Prostate gland (tissue), 2 donors: ENCODE measurements around the gene CNPY2. TPM values are rescaled to one million over a fixed set of nuclear protein-coding genes. Genes with fewer than 3 reads are reported as not detected.
A peak's percentile ranks its signal among the peaks of the same experiment; 100 is the strongest.

Experiments used
- DNase-seq: peaks from one replicate; pipeline ENCODE4 v3.0.0-alpha.2; 2019; ENCODE audit warnings: low spot score
- H3K27ac ChIP-seq, 2 donors: fragments of 200-600 bp; sonication (generic); 2 replicates each; pipeline ENCODE4 v1.5.1; 2017 to 2019
- H3K27me3 ChIP-seq: fragments of 200-600 bp; sonication (generic); replicated peaks from 2 replicates; pipeline ENCODE4 v1.5.1; 2019; ENCODE audit not compliant: insufficient read depth
- H3K36me3 ChIP-seq, 2 donors: fragments of 200-600 bp; sonication (generic); 1 replicate in 1 of 2; 2 replicates in 1 of 2; pipeline versions ENCODE4 v1.5.1 to v1.8.1; 2017 to 2019
- H3K4me1 ChIP-seq: fragments of 200-600 bp; sonication (generic); replicated peaks from 2 replicates; pipeline ENCODE4 v1.5.1; 2019
- H3K4me3 ChIP-seq, 2 donors: fragments of 200-600 bp; sonication (generic); 2 replicates each; pipeline ENCODE4 v1.5.1; 2017 to 2019
- H3K9me3 ChIP-seq: fragments of 200-600 bp; sonication (generic); 2 replicates; pipeline ENCODE4 v1.5.1; 2017
- POLR2A ChIP-seq: fragments of 450-650 bp; IDR thresholded peaks from one replicate; pipeline ENCODE4 v1.6.1; 2016; ENCODE audit warnings: antibody characterized with exemption, mild to moderate bottlenecking
- POLR2AphosphoS5 ChIP-seq: sonication (generic); formaldehyde crosslinking; IDR thresholded peaks from one replicate; pipeline ENCODE4 v1.6.1; 2017; ENCODE audit warnings: antibody characterized with exemption
- WGBS: methylation state at CpG from one replicate; pipeline ENCODE4 v1.1.5; 2018; 5-methylcytosine and 5-hydroxymethylcytosine counted together
- intact Hi-C: fragments of 100-400 bp; cut with DNase I; formaldehyde crosslinking; loops from one replicate; pipeline ENCODE4 v1.14.2; 2022
- total RNA-seq, 2 donors: library from RNA; depleted of rRNA; stranded (reverse); fragments of >200 nt; gene quantifications; one replicate each; pipeline ENCODE4 v1.1.0, GENCODE V29; 2016
- TF ChIP-seq, protein P1 (sequence below), 4 experiments: fragments of 200-600 bp in 2 of 4; fragments of 450-650 bp in 2 of 4; sonication (generic) in 2 of 4; IDR thresholded peaks; 1 replicate in 3 of 4; 2 replicates in 1 of 4; pipeline ENCODE4 v1.5.1; 2016 to 2019; ENCODE audit warnings: antibody characterized with exemption in 4 of 4, mild to moderate bottlenecking in 2 of 4, moderate library complexity in 2 of 4

Gene CNPY2
- total RNA-seq, 2 donors from 2014 or later = 97.7 to 101 TPM

DNA sequence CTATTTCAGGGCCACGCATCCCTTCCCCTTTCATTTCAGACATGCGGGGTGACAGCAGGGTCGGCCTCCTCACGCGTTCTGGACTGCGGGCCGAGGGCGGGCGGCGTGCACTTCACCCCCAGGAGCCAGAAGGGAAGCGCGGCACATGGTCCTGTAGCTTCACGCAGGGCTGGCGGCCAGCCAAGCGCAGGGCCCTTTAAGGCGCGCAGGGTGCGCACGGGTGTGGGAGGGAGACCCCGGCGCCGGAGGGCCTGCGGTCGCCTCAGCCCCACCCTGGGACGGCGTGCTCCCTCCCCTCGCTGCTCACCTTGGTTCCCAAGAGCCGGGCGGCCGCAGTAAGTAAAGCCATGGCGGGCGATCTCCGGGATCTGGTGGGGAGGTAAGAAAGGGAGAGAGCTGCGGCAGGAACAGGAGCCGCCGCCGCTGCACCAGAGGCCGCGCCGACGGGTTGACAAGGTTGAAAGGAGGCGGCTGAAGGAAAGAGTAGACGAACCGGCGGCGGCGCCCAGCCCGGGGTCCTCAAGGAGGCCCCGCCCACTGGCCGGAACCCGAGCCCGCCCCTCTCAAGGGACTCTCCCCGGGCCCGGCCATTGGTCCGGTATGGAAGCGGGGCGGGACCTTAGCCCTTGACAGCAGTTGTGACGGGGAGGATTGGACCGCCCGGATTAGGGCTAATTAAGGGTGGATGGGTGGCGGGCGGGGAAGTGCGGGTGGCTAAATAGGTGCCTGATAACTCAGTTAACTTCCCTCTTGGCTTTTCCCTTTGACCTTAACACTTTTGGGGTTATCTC lies 15.7 kb downstream of the CNPY2 start, which contains the start of gene CS:
Gene CS, minus strand, starts transcription at position 478 of the 791 bp plus-strand sequence. Its CDS starts 129 bp downstream, at position 349.
- H3K9me3 ChIP-seq = no peaks in the 10 kb centered on the region
- TF ChIP-seq POLR2AphosphoS5 (peak; percentile 95), POLR2A (peak; percentile 62)
- TF ChIP-seq, protein P1, sequence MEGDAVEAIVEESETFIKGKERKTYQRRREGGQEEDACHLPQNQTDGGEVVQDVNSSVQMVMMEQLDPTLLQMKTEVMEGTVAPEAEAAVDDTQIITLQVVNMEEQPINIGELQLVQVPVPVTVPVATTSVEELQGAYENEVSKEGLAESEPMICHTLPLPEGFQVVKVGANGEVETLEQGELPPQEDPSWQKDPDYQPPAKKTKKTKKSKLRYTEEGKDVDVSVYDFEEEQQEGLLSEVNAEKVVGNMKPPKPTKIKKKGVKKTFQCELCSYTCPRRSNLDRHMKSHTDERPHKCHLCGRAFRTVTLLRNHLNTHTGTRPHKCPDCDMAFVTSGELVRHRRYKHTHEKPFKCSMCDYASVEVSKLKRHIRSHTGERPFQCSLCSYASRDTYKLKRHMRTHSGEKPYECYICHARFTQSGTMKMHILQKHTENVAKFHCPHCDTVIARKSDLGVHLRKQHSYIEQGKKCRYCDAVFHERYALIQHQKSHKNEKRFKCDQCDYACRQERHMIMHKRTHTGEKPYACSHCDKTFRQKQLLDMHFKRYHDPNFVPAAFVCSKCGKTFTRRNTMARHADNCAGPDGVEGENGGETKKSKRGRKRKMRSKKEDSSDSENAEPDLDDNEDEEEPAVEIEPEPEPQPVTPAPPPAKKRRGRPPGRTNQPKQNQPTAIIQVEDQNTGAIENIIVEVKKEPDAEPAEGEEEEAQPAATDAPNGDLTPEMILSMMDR (IDR thresholded peaks at IDR 0.05) = no peak
- H3K36me3 ChIP-seq = no peaks in the 10 kb centered on the region
- under 1% methylated on average over 63 of the region's 63 CpGs for WGBS
- peaks cover 15% of the 10 kb centered on the region for H3K4me1 ChIP-seq
- H3K27ac ChIP-seq = peak within 1 kb of the TSS; percentile 92 to 95
- DNase-seq = peak; percentile 99
- peak within 1 kb of the TSS; percentile 86 to 91 for H3K4me3 ChIP-seq
- no peaks in the 10 kb centered on the region for H3K27me3 ChIP-seq
- intact Hi-C loops = no loop called here

DNA sequence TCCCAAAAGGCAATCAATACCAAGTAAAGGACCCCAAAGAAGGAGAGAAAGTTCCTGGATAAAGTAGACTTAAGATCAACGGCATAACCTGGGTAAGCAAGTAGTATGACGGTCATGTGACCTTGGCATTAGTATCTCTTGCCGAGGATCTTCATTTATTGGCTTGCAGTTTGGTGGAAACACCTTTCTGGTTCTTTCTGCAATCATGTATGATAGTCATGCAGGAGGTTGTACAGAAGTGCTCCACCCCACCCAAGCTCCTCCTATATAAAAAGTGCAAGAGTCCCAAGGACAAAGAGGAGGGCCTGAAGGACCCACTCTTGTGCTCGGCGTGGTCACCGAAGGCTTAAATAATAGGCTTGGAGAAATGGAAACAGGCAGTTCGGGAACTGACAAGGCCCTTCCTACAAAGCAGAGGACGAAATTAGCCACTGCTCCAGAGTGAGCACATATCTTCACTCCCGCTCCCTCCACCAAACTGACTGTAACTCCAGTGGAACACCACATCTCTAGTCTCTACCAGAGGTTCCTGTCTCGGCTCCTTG lies 16.4 kb downstream of the CNPY2 start:
- WGBS = 1% methylated on average over 10 of the region's 10 CpGs
- intact Hi-C loops = no loop called here
- DNase-seq = peak; percentile 7

GRCh38 chr12:56298828-56299227 lies 17.0 kb downstream of the CNPY2 start:
- Histone ChIP-seq H3K27me3 (no peaks in the 10 kb centered on the region), H3K9me3 (no peaks in the 10 kb centered on the region), H3K4me3 (peak overlapping the region; percentile 86 to 91), H3K36me3 (no peaks in the 10 kb centered on the region), H3K27ac (peak overlapping the region; percentile 92 to 95), H3K4me1 (peaks cover 15% of the 10 kb centered on the region)
- 79% methylated on average over 5 of the region's 5 CpGs for WGBS
- no peak for DNase-seq
- TF ChIP-seq POLR2AphosphoS5 = no peak
- no peak for TF ChIP-seq POLR2A
- TF ChIP-seq, protein P1 (IDR thresholded peaks at IDR 0.05) = no peak
- intact Hi-C loops = no loop called here

More for the DNA sequence above, 16.4 kb downstream of the CNPY2 start:
- peak overlapping the region; percentile 92 to 95 for H3K27ac ChIP-seq
- H3K9me3 ChIP-seq = no peaks in the 10 kb centered on the region
- peak overlapping the region; percentile 86 to 91 for H3K4me3 ChIP-seq
- H3K36me3 ChIP-seq = no peaks in the 10 kb centered on the region
- H3K4me1 ChIP-seq = peaks cover 15% of the 10 kb centered on the region
- TF ChIP-seq POLR2AphosphoS5 (no peak), POLR2A (no peak)
- TF ChIP-seq, protein P1 (IDR thresholded peaks at IDR 0.05) = no peak
- H3K27me3 ChIP-seq = no peaks in the 10 kb centered on the region

DNA sequence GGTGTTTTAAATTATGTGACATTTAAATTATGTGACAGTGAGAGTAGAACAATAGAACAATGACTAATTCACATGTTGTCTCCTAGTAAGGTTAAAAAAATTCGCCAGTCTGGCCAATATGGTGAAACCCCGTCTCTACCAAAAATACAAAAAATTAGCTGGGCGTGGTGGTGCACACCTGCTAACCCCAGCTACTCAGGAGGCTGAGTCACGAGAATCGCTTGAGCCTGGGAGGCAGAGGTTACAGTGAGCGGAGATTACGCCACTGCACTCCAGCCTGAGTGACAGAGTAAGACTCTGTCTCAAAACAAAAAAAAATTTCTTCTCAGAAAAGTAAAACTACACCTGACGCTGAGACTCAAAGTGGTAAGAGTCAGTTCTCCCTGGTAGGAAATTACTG lies 18.4 kb downstream of the CNPY2 start:
- H3K36me3 ChIP-seq = no peaks in the 10 kb centered on the region
- intact Hi-C loops = no loop called here
- no peak for DNase-seq
- 95% methylated on average over 8 of the region's 8 CpGs for WGBS
- H3K27me3 ChIP-seq = no peaks in the 10 kb centered on the region
- TF ChIP-seq POLR2AphosphoS5 (no peak), POLR2A (no peak)
- TF ChIP-seq, protein P1 (IDR thresholded peaks at IDR 0.05) = no peak
- no peak overlapping the region for H3K27ac ChIP-seq
- H3K4me1 ChIP-seq = peaks cover 15% of the 10 kb centered on the region
- H3K9me3 ChIP-seq = no peaks in the 10 kb centered on the region
- no peak overlapping the region for H3K4me3 ChIP-seq
